GM06990 (cell line): ENCODE data around the gene THEM4.

ENCODE experiments used
- DNase-seq: peaks from one replicate; pipeline ENCODE4 v3.0.0-alpha.2; 2011; ENCODE audit not compliant: insufficient read length; ENCODE audit errors: extremely low read depth
- H3K27me3 ChIP-seq: replicated peaks from 2 replicates; pipeline ENCODE4 v1.6.0; 2011; ENCODE audit warnings: low read length; ENCODE audit not compliant: control insufficient read depth, insufficient read depth
- H3K36me3 ChIP-seq: 2 replicates; pipeline ENCODE4 v1.5.1; 2011; ENCODE audit warnings: low read length; ENCODE audit not compliant: control insufficient read depth, insufficient read depth
- H3K4me3 ChIP-seq: replicated peaks from 2 replicates; pipeline ENCODE4 v1.5.1; 2011; ENCODE audit warnings: low read depth, mild to moderate bottlenecking, control low read depth, low read length
- CTCF ChIP-seq: IDR thresholded peaks from 2 replicates; pipeline ENCODE4 v1.5.1; 2011; ENCODE audit warnings: low read length, control low read depth, mild to moderate bottlenecking, inconsistent platforms; ENCODE audit not compliant: insufficient read depth, poor library complexity, severe bottlenecking

Gene THEM4

GRCh38 chr1:151853411-151853943 is 55.8 kb downstream of the THEM4 start, which contains the start of gene THEM5:
THEM5 (minus strand) TSS chr1:151853712; CDS start chr1:151853565, 147 bp downstream.
- no peak for DNase-seq
- no peak for TF ChIP-seq CTCF
- Histone ChIP-seq H3K36me3 (no peaks in the 10 kb centered on the region), H3K27me3 (no peaks in the 10 kb centered on the region), H3K4me3 (no peak within 1 kb of the TSS)

DNA sequence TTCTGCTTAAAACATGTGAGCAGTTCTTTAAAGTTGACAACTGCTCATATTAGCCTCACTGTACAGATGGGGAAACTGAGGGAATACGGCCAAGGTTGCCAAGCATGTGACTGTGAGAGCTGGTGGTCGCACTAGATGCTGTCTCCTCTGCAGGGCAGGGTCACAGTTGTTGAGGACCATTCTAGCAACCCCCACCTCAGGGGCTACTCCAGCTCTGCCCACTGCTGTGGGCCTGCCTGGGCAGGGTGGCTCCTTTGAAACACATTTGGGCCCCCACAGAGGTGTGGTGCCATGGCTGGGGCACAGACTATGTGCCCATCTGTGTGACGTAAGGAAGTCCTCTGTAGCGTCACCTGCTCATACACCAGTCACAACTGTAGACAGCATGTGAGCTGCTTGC is 56.6 kb downstream of the THEM4 start:
- Histone ChIP-seq H3K36me3 (no peaks in the 10 kb centered on the region), H3K27me3 (no peaks in the 10 kb centered on the region), H3K4me3 (no peak overlapping the region)
- no peak for DNase-seq
- no peak for TF ChIP-seq CTCF

DNA sequence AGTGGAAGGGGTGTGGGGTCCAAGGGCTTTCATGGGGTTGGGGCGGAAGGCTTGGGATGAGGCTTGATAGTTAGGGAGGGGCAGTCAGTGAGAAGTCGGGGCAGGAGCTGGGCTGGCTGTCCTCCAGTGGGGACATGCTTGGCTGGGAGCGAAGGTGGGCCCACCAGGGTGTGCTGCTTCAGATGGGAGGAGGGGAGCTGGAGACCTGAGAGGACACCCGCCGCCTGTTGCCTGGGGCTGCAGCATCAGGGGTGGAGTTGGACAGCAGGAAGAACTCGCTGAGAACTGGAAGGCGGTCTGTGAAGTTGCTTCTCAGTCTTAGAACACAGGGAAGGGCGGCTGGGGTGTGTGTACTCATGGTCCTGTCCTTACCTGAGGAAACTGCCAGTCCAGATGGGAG is 57.4 kb downstream of the THEM4 start:
- Histone ChIP-seq H3K36me3 (no peaks in the 10 kb centered on the region), H3K4me3 (no peak overlapping the region), H3K27me3 (no peaks in the 10 kb centered on the region)
- DNase-seq, result no peak
- no peak for TF ChIP-seq CTCF

DNA sequence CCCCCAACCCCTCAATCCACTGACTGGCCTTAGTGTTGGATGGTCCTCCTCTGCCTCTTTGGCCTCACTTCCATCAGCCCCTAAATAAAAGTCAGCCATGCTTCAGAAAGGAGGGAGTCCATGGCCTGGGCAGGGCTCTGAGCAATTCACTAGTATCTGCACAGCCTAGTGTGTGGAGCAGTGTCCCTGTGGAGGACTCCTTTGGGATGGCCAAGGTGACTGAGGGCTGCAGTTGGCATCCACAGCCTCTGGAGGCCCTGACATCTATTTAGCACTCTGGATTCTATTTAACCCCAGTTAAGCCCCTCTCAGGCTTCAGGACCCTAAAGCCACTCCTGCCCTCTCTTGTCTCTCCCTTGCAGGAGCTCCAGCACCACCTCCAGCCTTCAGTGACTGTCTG is 59.4 kb downstream of the THEM4 start:
- no peak overlapping the region for H3K4me3 ChIP-seq
- H3K36me3 ChIP-seq, result no peaks in the 10 kb centered on the region
- DNase-seq, result no peak
- TF ChIP-seq CTCF, result no peak
- no peaks in the 10 kb centered on the region for H3K27me3 ChIP-seq

DNA sequence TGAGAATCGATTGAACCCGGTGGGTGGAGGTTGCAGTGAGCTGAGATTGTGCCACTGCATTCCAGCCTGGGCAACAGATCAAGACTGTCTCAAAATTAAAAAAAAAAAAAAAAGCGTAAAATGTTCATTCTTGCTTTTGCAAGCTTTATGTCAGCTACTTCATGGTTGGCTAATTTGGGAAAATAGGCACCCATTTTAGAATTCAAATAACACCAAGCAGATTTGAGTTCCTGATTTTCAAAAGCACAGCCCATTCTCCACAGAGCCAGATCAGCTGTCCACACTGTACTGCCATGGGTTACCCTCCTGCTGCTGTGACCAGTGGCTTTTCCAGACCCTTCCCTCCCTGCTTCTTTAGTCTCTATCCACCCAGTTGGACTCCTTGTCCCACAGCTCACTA is 60.2 kb downstream of the THEM4 start:
- Histone ChIP-seq H3K4me3 (no peak overlapping the region), H3K27me3 (no peaks in the 10 kb centered on the region), H3K36me3 (no peaks in the 10 kb centered on the region)
- no peak for DNase-seq
- no peak for TF ChIP-seq CTCF
